ENCODE data around the gene PHRF1. TPM values are rescaled to one million over a fixed set of nuclear protein-coding genes. Genes with fewer than 3 reads are reported as not detected.
"Not testable (repeated sequence)": the region's sequence is repeated elsewhere in the genome, so short reads cannot be mapped to it uniquely, and the experiment has no call there.

The PHRF1 gene
- total RNA-seq, 2 experiments from 2014 or later, result 46.0 to 47.4 TPM

GRCh38 chr11:565921-566509 lies 10.3 kb upstream of the PHRF1 start:
- CTCF ChIA-PET, result interaction anchor here (1.2 to 1.5 kb wide), 2 partner anchors 9 to 157 kb away, joined by 3 read pairs; no protein-coding TSS in a partner anchor

DNA sequence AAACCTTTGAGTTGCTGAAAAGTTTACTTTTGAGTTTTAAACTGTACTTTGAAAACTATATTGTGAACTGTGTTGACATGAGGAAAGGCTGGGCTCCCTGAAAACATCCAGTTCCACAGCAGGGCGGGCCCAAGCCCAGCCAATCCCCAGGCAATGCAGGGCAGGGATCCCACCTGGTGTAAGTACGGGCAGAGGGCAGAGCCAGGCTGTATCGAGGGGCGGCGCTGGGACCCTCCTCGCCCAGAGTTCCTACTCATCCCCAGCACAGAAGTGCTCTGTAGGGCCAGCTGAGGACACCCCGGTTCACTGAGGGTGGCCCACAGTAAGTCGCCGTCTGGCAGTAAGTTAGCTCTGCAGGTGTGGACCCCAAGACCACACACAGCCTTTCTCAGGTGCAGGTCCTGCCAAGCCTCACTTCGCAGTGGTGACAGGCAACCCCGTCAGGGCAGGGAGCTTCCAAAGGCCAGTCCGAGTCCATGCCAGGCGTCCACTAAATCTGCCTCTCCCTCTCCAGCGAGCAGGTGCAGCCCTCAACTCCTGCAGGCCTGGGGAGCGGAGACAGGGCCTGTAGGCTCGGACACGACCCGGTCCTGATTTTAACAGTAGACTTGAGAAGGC lies 9.2 kb upstream of the PHRF1 start:
- CTCF ChIA-PET, result interaction anchor here (0.6 to 2.9 kb wide), 3 partner anchors 8 to 211 kb away, joined by 3 to 16 read pairs (median 3); no protein-coding TSS in a partner anchor
- POLR2A ChIA-PET, result interaction anchor here (1.1 to 1.2 kb wide), 2 partner anchors 31 to 45 kb away, joined by 3 to 4 read pairs; partner anchors contain the start of gene HRAS

More at GRCh38 chr11:565921-566509, 10.3 kb upstream of the PHRF1 start:
- POLR2A ChIA-PET, result interaction anchor here (1.1 to 1.2 kb wide), 2 partner anchors 30 to 46 kb away, joined by 3 to 4 read pairs; partner anchors contain the start of gene HRAS

DNA sequence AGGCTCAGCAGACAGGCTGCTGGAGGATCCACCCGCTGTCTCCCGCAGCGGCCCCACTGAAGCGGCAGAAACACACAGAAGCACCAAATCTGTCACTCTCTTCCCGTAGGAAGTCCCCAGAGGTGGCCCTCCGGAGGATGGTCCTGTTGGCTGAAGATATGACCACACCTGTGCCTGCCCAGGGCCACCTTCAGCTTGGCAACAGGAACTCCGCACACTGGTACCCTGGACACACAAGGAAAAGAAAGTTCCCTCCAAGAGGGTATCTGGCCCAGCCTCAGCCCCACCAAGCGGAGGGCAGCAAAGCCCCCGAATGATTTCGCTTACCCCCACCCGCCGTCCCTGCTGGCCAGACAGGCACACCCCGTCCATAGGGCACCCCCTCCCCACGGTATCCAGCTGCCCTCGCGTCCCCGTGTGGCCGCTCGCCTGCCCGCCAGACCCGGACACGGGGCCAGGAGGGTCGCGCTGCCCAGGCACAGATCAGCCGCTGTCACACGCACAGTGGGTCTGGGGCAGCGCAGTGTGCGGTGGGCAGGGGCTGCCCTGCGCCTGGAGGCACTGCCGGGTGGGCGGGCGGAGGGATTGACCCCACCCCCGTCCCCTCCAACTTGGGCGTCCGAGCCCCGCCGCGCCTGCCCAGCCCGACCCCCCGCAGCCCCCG lies 8.5 kb upstream of the PHRF1 start:
- POLR2A ChIA-PET, result interaction anchor here (0.6 to 1.5 kb wide), 3 partner anchors 13 to 113 kb away, joined by 3 to 5 read pairs (median 4); partner anchors contain the start of gene HRAS
- CTCF ChIA-PET, result interaction anchor here (0.6 to 2.9 kb wide), 4 partner anchors 12 to 210 kb away, joined by 3 to 16 read pairs (median 4); no protein-coding TSS in a partner anchor

GRCh38 chr11:568306-569157 lies 7.7 kb upstream of the PHRF1 start:
- ChIA-PET CTCF (interaction anchor here (1.1 to 2.9 kb wide), 3 partner anchors 13 to 159 kb away, joined by 3 to 16 read pairs (median 4); no protein-coding TSS in a partner anchor), POLR2A (interaction anchor here (0.6 to 1.5 kb wide), 7 partner anchors 9 to 178 kb away, joined by 3 to 6 read pairs (median 3); partner anchors contain the start of gene HRAS)

DNA sequence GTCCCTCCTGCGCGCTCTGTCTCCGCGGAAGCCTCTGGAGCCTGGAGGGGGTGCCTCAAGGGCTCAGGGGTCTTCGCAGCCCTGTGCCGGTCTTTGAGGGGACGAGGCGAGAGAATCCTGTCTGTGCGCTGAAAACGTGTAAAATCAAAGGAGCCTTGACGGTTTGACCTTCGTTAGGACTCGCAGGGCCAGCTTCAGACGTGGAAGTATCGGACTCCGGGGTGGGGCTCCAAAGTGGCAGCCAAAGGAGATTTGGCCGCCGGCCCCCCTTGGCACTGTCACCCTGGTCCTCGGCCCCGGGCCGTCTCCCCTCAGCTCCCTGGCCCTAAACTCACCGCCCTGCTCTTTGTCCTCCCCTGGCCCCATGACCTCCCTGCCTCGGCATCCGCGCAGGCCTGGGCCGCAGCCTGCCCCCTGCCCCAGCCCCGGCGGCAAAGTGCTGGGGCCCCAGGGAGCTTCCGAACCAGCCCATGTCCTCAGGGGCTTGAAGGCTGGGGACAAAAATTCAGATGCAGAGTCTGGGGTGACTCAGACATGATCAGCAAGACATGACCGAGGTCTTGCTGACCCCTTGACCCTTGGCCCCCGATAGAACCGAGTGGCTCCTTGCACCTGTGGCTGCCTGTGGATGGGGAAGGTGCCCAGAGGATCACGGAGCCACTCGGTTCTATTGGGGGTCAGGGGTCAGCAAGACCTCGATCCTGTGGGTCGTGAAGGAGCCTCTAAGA lies 6.9 kb upstream of the PHRF1 start:
- POLR2A ChIA-PET, result interaction anchor here (0.6 to 1.5 kb wide), 6 partner anchors 8 to 177 kb away, joined by 3 to 6 read pairs (median 4); partner anchors contain the start of gene HRAS
- CTCF ChIA-PET, result interaction anchor here (1.1 to 2.9 kb wide), 2 partner anchors 14 to 158 kb away, joined by 3 to 16 read pairs; no protein-coding TSS in a partner anchor

GRCh38 chr11:571802-572185 lies 4.5 kb upstream of the PHRF1 start:
- CTCF ChIA-PET, result no interaction called here
- POLR2A ChIA-PET, result no interaction called here

DNA sequence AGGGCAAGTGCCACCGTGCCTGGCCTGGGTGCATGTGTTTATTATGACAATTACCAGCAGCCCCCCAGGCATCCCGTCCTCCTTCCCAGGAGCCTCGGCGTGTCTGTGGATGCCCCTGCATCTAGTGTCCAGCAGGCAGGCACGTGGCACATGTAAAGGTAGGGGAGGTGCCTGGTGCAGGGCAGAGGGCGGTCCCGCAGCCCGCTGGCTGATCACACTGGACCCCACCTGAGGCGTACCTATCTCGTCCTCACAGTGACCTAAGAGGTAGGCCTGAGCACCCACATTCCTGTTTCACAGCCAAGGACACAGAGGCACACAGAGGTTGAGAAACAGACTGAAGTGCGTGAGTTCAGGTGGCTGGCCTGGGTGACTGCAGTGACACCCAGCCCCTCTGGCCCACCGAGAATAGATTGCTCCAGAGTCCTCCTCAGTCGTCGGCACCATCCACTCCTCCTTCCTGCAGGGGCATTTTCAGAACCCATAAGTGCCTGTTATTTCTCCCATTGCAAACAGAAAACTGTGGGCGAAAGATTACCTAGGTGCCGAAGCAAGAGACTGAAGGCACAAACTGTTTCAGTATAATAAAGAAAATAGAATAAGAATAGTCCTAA lies 3.0 kb upstream of the PHRF1 start:
- ChIA-PET CTCF (interaction anchor here (0.6 kb wide), 1 partner anchor 210 kb away, joined by 3 read pairs; no protein-coding TSS in a partner anchor), POLR2A (no interaction called here)

- CTCF ChIA-PET, result interaction anchor here (0.6 kb wide), 1 partner anchor 209 kb away, joined by 3 read pairs; no protein-coding TSS in a partner anchor
- POLR2A ChIA-PET, result not testable (repeated sequence)
Observed at GRCh38 chr11:574031-574570, 2.2 kb upstream of the PHRF1 start.

DNA sequence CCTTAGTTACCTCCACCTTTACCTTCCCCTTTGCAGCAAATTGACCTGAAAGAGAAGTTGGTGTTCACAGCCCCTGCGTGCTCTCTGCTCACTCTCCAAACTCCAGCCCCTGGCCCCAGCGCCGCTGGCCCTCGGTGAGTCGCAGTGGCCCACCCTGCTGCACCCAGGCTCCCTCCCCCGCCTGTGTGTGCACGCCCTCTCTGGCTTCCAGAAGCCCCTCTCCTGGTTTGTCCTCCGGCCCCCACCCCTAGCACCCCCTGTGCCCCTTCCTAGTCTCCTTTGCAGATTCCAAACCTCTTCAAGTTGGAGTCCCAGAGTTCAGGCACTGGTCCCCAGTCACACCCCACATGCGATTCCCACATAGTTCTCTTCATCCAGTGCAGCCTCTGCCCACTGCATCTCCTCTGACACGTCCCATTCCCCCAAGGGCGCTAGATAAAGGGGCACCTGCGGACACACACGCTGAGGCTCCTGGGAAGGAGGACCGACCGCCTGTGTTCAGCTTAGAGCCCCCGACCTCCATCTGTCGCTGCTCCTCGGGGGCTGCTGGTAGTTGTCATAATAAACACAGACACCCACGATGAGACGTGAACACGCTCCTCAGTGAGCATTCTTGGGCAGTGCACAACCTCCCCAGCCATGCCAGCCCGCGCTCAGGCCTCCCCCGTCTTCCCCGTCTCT lies 1.5 kb upstream of the PHRF1 start:
- POLR2A ChIA-PET, result interaction anchor here (1.7 to 1.9 kb wide), 2 partner anchors 39 to 40 kb away, joined by 8 to 9 read pairs; partner anchors contain the start of genes HRAS and IRF7
- CTCF ChIA-PET, result interaction anchor here (0.6 to 1.5 kb wide), 4 partner anchors 9 to 20 kb away, joined by 3 to 5 read pairs (median 4); no protein-coding TSS in a partner anchor

DNA sequence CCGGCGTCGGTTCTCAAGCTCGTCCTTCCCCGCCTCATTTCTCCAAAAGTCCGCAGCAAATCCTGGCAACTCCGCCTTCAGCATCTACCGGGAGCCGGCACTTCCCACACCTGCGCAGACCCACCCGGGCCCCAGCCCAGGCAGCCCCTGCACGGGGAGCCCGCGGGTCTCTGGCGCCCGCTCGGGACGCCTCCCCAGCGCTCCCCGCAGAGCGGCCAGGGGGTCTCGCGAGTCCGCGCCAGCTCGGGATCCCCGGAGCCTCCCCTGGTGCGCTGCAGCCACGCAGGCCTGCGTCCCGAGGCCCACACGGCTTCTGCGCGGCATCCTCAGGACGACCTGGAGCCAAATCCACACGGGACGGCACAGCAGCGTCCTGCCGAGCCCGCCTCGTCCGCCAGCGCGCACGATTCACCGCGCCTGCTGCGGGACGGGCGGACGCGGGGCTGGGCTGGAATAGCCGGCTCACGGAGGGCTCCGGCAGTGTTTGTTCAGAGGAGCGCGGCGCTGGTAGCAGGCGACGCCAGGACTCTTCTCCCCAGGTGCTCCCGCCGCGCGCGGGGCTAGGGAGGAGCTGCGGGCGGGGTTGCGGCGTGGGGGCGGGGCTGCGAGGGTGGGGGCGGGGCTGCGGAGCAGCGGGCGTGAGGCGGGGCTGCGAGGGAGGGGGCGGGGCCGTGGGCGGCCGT lies 816 bp upstream of the PHRF1 start:
- CTCF ChIA-PET, result interaction anchor here (0.6 to 1.5 kb wide), 6 partner anchors 9 to 38 kb away, joined by 3 to 5 read pairs (median 3); no protein-coding TSS in a partner anchor
- POLR2A ChIA-PET, result interaction anchor here (0.5 to 1.9 kb wide), 8 partner anchors 13 to 151 kb away, joined by 3 to 9 read pairs (median 4); partner anchors contain the start of genes HRAS and IRF7

- CTCF ChIA-PET, result interaction anchor here (0.6 kb wide), 1 partner anchor 45 kb away, joined by 3 read pairs; no protein-coding TSS in a partner anchor
- POLR2A ChIA-PET, result interaction anchor here (0.7 to 0.9 kb wide), 3 partner anchors 8 to 42 kb away, joined by 3 read pairs; partner anchors contain the start of gene HRAS
Observed at GRCh38 chr11:576811-577610, 741 bp downstream of the PHRF1 start.

GRCh38 chr11:577611-577894 lies 1.3 kb downstream of the PHRF1 start:
- ChIA-PET POLR2A (interaction anchor here (0.9 kb wide), 2 partner anchors 9 to 10 kb away, joined by 3 read pairs; no protein-coding TSS in a partner anchor), CTCF (interaction anchor here (0.6 to 0.8 kb wide), 2 partner anchors 44 to 147 kb away, joined by 3 read pairs; no protein-coding TSS in a partner anchor)

DNA sequence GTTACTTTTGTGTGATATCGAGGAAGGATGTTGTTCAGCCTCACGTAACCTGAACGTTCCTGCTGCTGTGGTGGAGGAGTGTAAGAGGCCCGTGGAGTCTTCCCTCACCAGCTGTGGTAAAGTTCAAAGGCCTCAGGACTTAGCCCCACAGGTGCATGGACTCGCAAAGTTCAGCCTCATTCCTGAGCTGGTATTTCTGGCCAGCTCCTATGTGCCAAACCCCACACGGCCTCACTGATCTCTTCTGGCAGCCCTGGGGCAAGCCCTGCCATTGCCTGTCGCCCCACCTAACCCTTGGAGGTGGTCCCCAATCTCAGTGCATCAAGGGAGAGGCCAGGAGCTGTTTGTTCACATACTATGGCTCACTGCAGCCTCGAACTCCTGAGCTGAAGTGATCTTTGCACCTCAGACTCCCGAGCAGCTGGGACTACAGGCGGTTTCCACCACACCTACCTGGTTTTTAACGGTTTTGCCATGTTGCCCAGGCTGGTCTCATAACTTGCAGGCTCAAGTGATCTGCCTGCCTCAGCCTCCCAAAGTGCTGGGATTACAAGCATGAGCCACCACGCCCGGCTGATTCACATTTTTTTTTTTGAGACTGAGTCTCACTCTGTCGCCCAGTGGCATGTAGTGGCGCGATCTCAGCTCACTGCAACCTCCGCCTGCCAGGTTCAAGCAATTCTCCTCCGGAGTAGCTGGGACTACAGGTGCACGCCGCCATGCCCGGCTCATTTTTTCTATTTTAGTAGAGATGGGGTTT lies 2.2 kb downstream of the PHRF1 start:
- ChIA-PET CTCF (interaction anchor here (0.6 to 0.9 kb wide), 4 partner anchors 10 to 146 kb away, joined by 3 to 4 read pairs (median 3); no protein-coding TSS in a partner anchor), POLR2A (interaction anchor here (0.5 kb wide), 1 partner anchor 38 kb away, joined by 3 read pairs; no protein-coding TSS in a partner anchor)

Data from activated CD8-positive, alpha-beta memory T cell treated with anti-CD3 and anti-CD28 coated beads for 36 hours (primary cell).